Endothelial cell of hepatic sinusoid (primary cell): ENCODE results near the gene RANGAP1.

Source experiments
- in situ Hi-C: cut with HindIII; loops from 2 replicates; pipeline ENCODE4 v1.10.0; 2017; ENCODE audit warnings: low sequenced_read_pairs

The RANGAP1 gene

GRCh38 chr22:41204066-41204465 lies 81.9 kb downstream of the RANGAP1 start:
- in situ Hi-C loops = no loop called here

GRCh38 chr22:41203118-41203517 lies 82.9 kb downstream of the RANGAP1 start:
- in situ Hi-C loops = no loop called here

DNA sequence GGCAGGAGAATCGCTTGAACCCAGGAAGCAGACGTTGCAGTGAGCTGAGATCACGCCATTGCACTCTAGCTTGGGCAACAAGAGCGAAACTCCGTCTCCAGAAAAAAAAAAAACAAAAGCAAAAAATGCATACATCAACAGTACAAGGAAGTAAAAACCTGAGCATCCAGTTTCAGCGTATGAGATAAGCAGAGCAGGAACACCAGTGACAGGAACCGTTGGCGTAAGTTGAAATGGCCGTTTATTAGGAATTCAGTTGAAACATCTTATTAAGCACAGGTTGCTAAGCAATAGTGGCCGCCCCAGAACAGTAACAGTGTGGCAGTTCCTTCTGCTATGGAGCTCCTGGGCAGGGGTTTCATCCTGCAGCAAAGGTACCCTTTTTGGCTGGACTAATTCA lies 84.8 kb downstream of the RANGAP1 start:
- in situ Hi-C loops = no loop called here

- in situ Hi-C loops = no loop called here
Measured at GRCh38 chr22:41198027-41198580, 87.9 kb downstream of the RANGAP1 start.

GRCh38 chr22:41197038-41197972 lies 88.7 kb downstream of the RANGAP1 start:
- in situ Hi-C loops = no loop called here
